ENCODE measurements around the gene TMEM259. TPM values are rescaled to one million over a fixed set of nuclear protein-coding genes. Genes with fewer than 3 reads are reported as not detected.

TMEM259 gene
- total and polyA plus RNA-seq, 2 of the 13 experiments (the other 11 are each of a cell fraction or from before 2014, with no cell fraction given): 64.7 to 164 TPM

- peaks cover 7 to 18% of the 10 kb centered on the region in 2 experiments; a peak in 3 of 5 replicates for H3K36me3 ChIP-seq (replicated peaks in 1 of 2; ENCODE audit: control insufficient read depth in 1 of 2, insufficient read depth in 2 of 2, low read length in 2 of 2)
- ATAC-seq (no peak), DNase-seq (ENCODE audit: low spot score) (no peak), FAIRE-seq (no peak)
- no peak overlapping the region for H3K9ac ChIP-seq (ENCODE audit: insufficient read depth, low read depth, low read length)
- H3K4me2 ChIP-seq (ENCODE audit: low read depth, low read length): no peak overlapping the region
- ChIA-PET POLR2A (interaction anchor here (2.2 kb wide), 1 partner anchor 10 kb away, joined by 14 read pairs; the partner anchor contains the start of gene WDR18), CTCF (ENCODE audit: low intra/inter-chr PET ratio, low total read pairs) (no interaction called here)
- in situ Hi-C loops (cut with HindIII; ENCODE audit: extremely low pct_ligation_motif_present, low pct_unique_long_range_greater_than_20kb) (no loop called here), intact Hi-C loops (cut with micrococcal nuclease; ENCODE audit: unreplicated experiment) (loop anchor here (10.0 kb wide), 1 partner anchor 210 kb away; no protein-coding TSS in a partner anchor)
- peak; percentile 15; the same call in 1 of the 2 replicates for TF ChIP-seq RBFOX2 (IDR thresholded peaks at IDR 0.05; ENCODE audit: low read depth, low read length)
- TF ChIP-seq AGO1 (IDR thresholded peaks at IDR 0.05; ENCODE audit: low read depth, low read length, poor library complexity, severe bottlenecking): peak; percentile 11
- TF ChIP-seq ZNF713 (CRISPR knock-in tag; IDR thresholded peaks at IDR 0.05): no peak
- no peak for TF ChIP-seq TAF1 (CRISPR knock-in tag; IDR thresholded peaks at IDR 0.05)
- H3K4me1 ChIP-seq (ENCODE audit: insufficient read depth, low read length): peaks cover 43% of the 10 kb centered on the region
- no peak overlapping the region for H3K4me3 ChIP-seq (replicated peaks in 1 of 3; ENCODE audit: insufficient read depth in 1 of 3, low read depth in 2 of 3, low read length in 3 of 3)
- H3K27ac ChIP-seq (ENCODE audit: extremely low read length, insufficient read depth, low read length): no peak overlapping the region
- no peaks in the 10 kb centered on the region for H3K79me2 ChIP-seq (ENCODE audit: insufficient read depth, low read length)
- BruUV-seq (replicated peaks): no TSS peak
- no peaks in the 10 kb centered on the region for H3K9me3 ChIP-seq (ENCODE audit: low read length)
- no peak overlapping the region for H2AFZ ChIP-seq (ENCODE audit: low read length)
- WGBS (ENCODE audit: low lambda C conversion rate): 98% methylated on average over 8 of the region's 18 CpGs
- peaks cover 0 to 13% of the 10 kb centered on the region in 2 experiments; a peak in 4 of 5 replicates for H3K27me3 ChIP-seq (ENCODE audit: control insufficient read depth in 1 of 2, insufficient read depth in 2 of 2, low read length in 2 of 2)
- H4K20me1 ChIP-seq (ENCODE audit: insufficient read depth, low read length): peaks cover 6% of the 10 kb centered on the region; the same call in 1 of the 2 replicates
Observed at GRCh38 chr19:994516-994915, 26.4 kb downstream of the TMEM259 start.

GRCh38 chr19:993831-994393 is 27.0 kb downstream of the TMEM259 start:
- Histone ChIP-seq H3K27ac (ENCODE audit: extremely low read length, insufficient read depth, low read length) (peak overlapping the region; percentile 86), H3K4me2 (ENCODE audit: low read depth, low read length) (peak overlapping the region; percentile 58), H3K9ac (ENCODE audit: insufficient read depth, low read depth, low read length) (peak overlapping the region; percentile 36), H4K20me1 (ENCODE audit: insufficient read depth, low read length) (peaks cover 6% of the 10 kb centered on the region; the same call in 1 of the 2 replicates), H3K27me3 (ENCODE audit: control insufficient read depth in 1 of 2, insufficient read depth in 2 of 2, low read length in 2 of 2) (peaks cover 0 to 7% of the 10 kb centered on the region in 2 experiments; a peak in 3 of 5 replicates), H3K36me3 (replicated peaks in 1 of 2; ENCODE audit: control insufficient read depth in 1 of 2, insufficient read depth in 2 of 2, low read length in 2 of 2) (peaks cover 10 to 18% of the 10 kb centered on the region in 2 experiments; a peak in 4 of 5 replicates), H3K9me3 (ENCODE audit: low read length) (no peaks in the 10 kb centered on the region), H3K4me3 (replicated peaks in 1 of 3; ENCODE audit: insufficient read depth in 1 of 3, low read depth in 2 of 3, low read length in 3 of 3) (peak overlapping the region in 1 of 3 experiments; percentile 54; a peak in 2 of 6 replicates), H3K79me2 (ENCODE audit: insufficient read depth, low read length) (no peaks in the 10 kb centered on the region), H2AFZ (ENCODE audit: low read length) (no peak overlapping the region), H3K4me1 (ENCODE audit: insufficient read depth, low read length) (peaks cover 43% of the 10 kb centered on the region)
- peak; percentile 9 for ATAC-seq
- DNase-seq (ENCODE audit: low spot score): no peak
- BruUV-seq (replicated peaks): no TSS peak
- intact Hi-C loops (cut with micrococcal nuclease; ENCODE audit: unreplicated experiment) (loop anchor here (10.0 kb wide), 1 partner anchor 209 kb away; no protein-coding TSS in a partner anchor), in situ Hi-C loops (cut with HindIII; ENCODE audit: extremely low pct_ligation_motif_present, low pct_unique_long_range_greater_than_20kb) (no loop called here)
- ChIA-PET POLR2A (interaction anchor here (1.0 to 2.2 kb wide), 2 partner anchors 10 to 42 kb away, joined by 3 to 14 read pairs; partner anchors contain the start of gene WDR18), CTCF (ENCODE audit: low intra/inter-chr PET ratio, low total read pairs) (no interaction called here)
- 93% methylated on average over 24 of the region's 43 CpGs for WGBS (ENCODE audit: low lambda C conversion rate)
- no peak for FAIRE-seq
- TF ChIP-seq ZNF160 (CRISPR knock-in tag; IDR thresholded peaks at IDR 0.05): no peak
- no peak for TF ChIP-seq PAX8 (CRISPR knock-in tag; IDR thresholded peaks at IDR 0.05; ENCODE audit: borderline replicate concordance)
- TF ChIP-seq ZNF761 (CRISPR knock-in tag; conservative IDR thresholded peaks at IDR 0.05): no peak
- TF ChIP-seq TCF7L2 (IDR thresholded peaks at IDR 0.05; ENCODE audit: low read depth, low read length): no peak
- TF ChIP-seq ZSCAN9 (CRISPR knock-in tag; IDR thresholded peaks at IDR 0.05; ENCODE audit: borderline replicate concordance): no peak
- 0 out of 2 replicates have a peak, but pooled peaks have one; percentile 1 for TF ChIP-seq ZNF317 (CRISPR knock-in tag; IDR thresholded peaks at IDR 0.05)
- no peak for TF ChIP-seq NFYB (CRISPR knock-in tag; IDR thresholded peaks at IDR 0.05)
- no peak for TF ChIP-seq ETS1 (CRISPR knock-in tag; IDR thresholded peaks at IDR 0.05)
- TF ChIP-seq BRF2 (CRISPR knock-in tag; IDR thresholded peaks at IDR 0.05): no peak
- no peak for TF ChIP-seq ZFP82 (CRISPR knock-in tag; IDR thresholded peaks at IDR 0.05; ENCODE audit: borderline replicate concordance)
- no peak for TF ChIP-seq TCF12 (IDR thresholded peaks at IDR 0.05)
- no peak for TF ChIP-seq TCF12 (CRISPR knock-in tag; IDR thresholded peaks at IDR 0.05)
- TF ChIP-seq GATAD1 (CRISPR knock-in tag; IDR thresholded peaks at IDR 0.05): no peak

Data from HepG2 (cell line).